22Rv1 (cell line): Measurements from ENCODE around the gene STUM.

Experiments used
- CTCF ChIP-seq: fragments of 450-650 bp; IDR thresholded peaks from 2 replicates; pipeline ENCODE4 v1.5.1; 2017; ENCODE audit warnings: mild to moderate bottlenecking
- ZFX ChIP-seq: fragments of 450-650 bp; IDR thresholded peaks from 2 replicates; pipeline ENCODE4 v1.6.1; 2017; ENCODE audit warnings: antibody characterized with exemption, borderline replicate concordance

- TF ChIP-seq CTCF: no peak
- TF ChIP-seq ZFX: no peak
Measured at GRCh38 chr1:226571893-226572292, 23.3 kb downstream of the STUM start.
